H1 (cell line): Measurements from ENCODE around the gene PIK3C2G. TPM values are rescaled to one million over a fixed set of nuclear protein-coding genes. Genes with fewer than 3 reads are reported as not detected.

ENCODE experiments used
- CTCF ChIA-PET: fragments of 300-600 bp; sonication (Branson Sonifier 250); formaldehyde crosslinking; loops from one replicate; lab custom pipeline; 2021; ENCODE audit not compliant: partially characterized antibody; lab: Charles Lee
- POLR2A ChIA-PET: fragments of 300-600 bp; sonication (Branson Sonifier 250); formaldehyde crosslinking; loops from one replicate; lab custom pipeline; 2021; ENCODE audit warnings: inconsistent platforms; ENCODE audit not compliant: partially characterized antibody; lab: Charles Lee
- DNase-seq, 2 experiments: peaks; one replicate each; pipeline versions ENCODE4 v3.0.0 to v3.0.0-alpha.2; 2010 to 2022; ENCODE audit warnings: low spot score in 2 of 2, low read depth in 1 of 2, mixed read lengths in 1 of 2
- FAIRE-seq: peaks from 2 replicates; lab custom pipeline; 2011; peaks lifted over from hg19 to GRCh38; lab: Jason Lieb, UNC
- H2AFZ ChIP-seq: 2 replicates; pipeline ENCODE4 v1.8.1; 2012; ENCODE audit warnings: low read length, inconsistent platforms
- H2AK5ac ChIP-seq: 2 replicates; pipeline ENCODE4 v1.6.1; 2013; ENCODE audit warnings: low read depth, low read length
- H2BK120ac ChIP-seq: replicated peaks from 2 replicates; pipeline ENCODE3; 2013; ENCODE audit warnings: low read depth, low read length, inconsistent platforms
- H2BK12ac ChIP-seq: 2 replicates; pipeline ENCODE4 v1.6.1; 2013; ENCODE audit warnings: low read depth, low read length
- H2BK15ac ChIP-seq: 2 replicates; pipeline ENCODE4 v1.6.1; 2013; ENCODE audit warnings: low read length
- H2BK20ac ChIP-seq: 2 replicates; pipeline ENCODE4 v1.6.1; 2013; ENCODE audit warnings: low read length
- H2BK5ac ChIP-seq: 2 replicates; pipeline ENCODE4 v1.6.1; 2013; ENCODE audit warnings: low read depth, low read length
- H3K14ac ChIP-seq: 2 replicates; pipeline ENCODE4 v1.6.1; 2013; ENCODE audit warnings: inconsistent platforms; ENCODE audit not compliant: insufficient read length
- H3K18ac ChIP-seq: 2 replicates; pipeline ENCODE4 v1.6.1; 2013; ENCODE audit warnings: low read length; ENCODE audit errors: extremely low read depth
- H3K23ac ChIP-seq: 2 replicates; pipeline ENCODE4 v1.6.1; 2013; ENCODE audit warnings: inconsistent platforms; ENCODE audit not compliant: insufficient read length
- H3K23me2 ChIP-seq: 2 replicates; pipeline ENCODE4 v1.6.1; 2013; ENCODE audit warnings: low read depth, low read length
- H3K27ac ChIP-seq: 2 replicates; pipeline ENCODE4 v1.6.1; 2011; ENCODE audit warnings: low read depth, low read length, inconsistent platforms
- H3K27me3 ChIP-seq, 4 experiments: replicated peaks in 1 of 4; 1 replicate in 1 of 4; 2 replicates in 3 of 4; pipeline versions ENCODE4 v1.6.1 to v1.8.1; 2011 to 2013; ENCODE audit warnings: low read length in 3 of 4, mild to moderate bottlenecking in 3 of 4, inconsistent platforms in 2 of 4, mixed read lengths in 2 of 4, moderate library complexity in 1 of 4; ENCODE audit not compliant: control insufficient read depth in 3 of 4, insufficient read depth in 3 of 4; ENCODE audit errors: extremely low read depth in 1 of 4
- H3K36me3 ChIP-seq, 4 experiments: 2 replicates each; pipeline versions ENCODE4 v1.6.1 to v1.8.1; 2011 to 2013; ENCODE audit warnings: mild to moderate bottlenecking in 4 of 4, low read length in 3 of 4, moderate library complexity in 2 of 4, control low read depth in 1 of 4, inconsistent platforms in 1 of 4; ENCODE audit not compliant: insufficient read depth in 4 of 4, control insufficient read depth in 2 of 4
- H3K4ac ChIP-seq: replicated peaks from 2 replicates; pipeline ENCODE3; 2013; ENCODE audit warnings: low read length, low read depth, mixed read lengths, inconsistent platforms; ENCODE audit not compliant: insufficient read length
- H3K4me1 ChIP-seq, 4 experiments: replicated peaks in 1 of 4; 1 replicate in 1 of 4; 2 replicates in 3 of 4; pipeline versions ENCODE4 v1.6.1 to v1.8.1; 2011 to 2013; ENCODE audit warnings: low read length in 3 of 4, inconsistent platforms in 2 of 4, mixed read lengths in 1 of 4; ENCODE audit not compliant: insufficient read depth in 4 of 4, control insufficient read depth in 3 of 4
- H3K4me2 ChIP-seq, 2 experiments: 2 replicates each; pipeline versions ENCODE4 v1.6.1 to v1.8.1; 2011 to 2013; ENCODE audit warnings: low read depth in 2 of 2, low read length in 2 of 2, control low read depth in 1 of 2, inconsistent platforms in 1 of 2, mild to moderate bottlenecking in 1 of 2; ENCODE audit not compliant: insufficient read depth in 1 of 2
- H3K4me3 ChIP-seq, 4 experiments: fragments of 200-600, 300-600 bp in 1 of 4; sonication (generic), shearing (Covaris generic), sonication (Bioruptor Twin) in 1 of 4; 2 replicates each; pipeline versions ENCODE4 v1.5.1 to v1.8.1; 2011 to 2016; ENCODE audit warnings: low read length in 4 of 4, low read depth in 3 of 4, control low read depth in 2 of 4, inconsistent platforms in 2 of 4, mild to moderate bottlenecking in 2 of 4, mixed read lengths in 1 of 4, moderate library complexity in 1 of 4; ENCODE audit not compliant: insufficient read depth in 2 of 4; ENCODE audit errors: extremely low read depth in 1 of 4
- H3K56ac ChIP-seq: replicated peaks from 2 replicates; pipeline ENCODE3; 2013; ENCODE audit warnings: low read depth, mild to moderate bottlenecking, mixed read lengths, low read length, inconsistent platforms; ENCODE audit not compliant: insufficient read length
- H3K79me1 ChIP-seq: 2 replicates; pipeline ENCODE4 v1.6.1; 2013; ENCODE audit warnings: low read depth, low read length, control low read depth
- H3K79me2 ChIP-seq, 2 experiments: 2 replicates each; pipeline versions ENCODE4 v1.6.1 to v1.8.1; 2012 to 2013; ENCODE audit warnings: low read length in 2 of 2, mild to moderate bottlenecking in 2 of 2, inconsistent platforms in 1 of 2; ENCODE audit not compliant: insufficient read depth in 2 of 2, control insufficient read depth in 1 of 2
- H3K9ac ChIP-seq, 4 experiments: replicated peaks in 1 of 4; 1 replicate in 1 of 4; 2 replicates in 3 of 4; pipeline versions ENCODE4 v1.6.1 to v1.8.1; 2011 to 2013; ENCODE audit warnings: low read depth in 3 of 4, low read length in 3 of 4, control low read depth in 2 of 4, mild to moderate bottlenecking in 2 of 4, moderate library complexity in 2 of 4, inconsistent platforms in 1 of 4; ENCODE audit errors: extremely low read depth in 1 of 4
- H3K9me3 ChIP-seq, 2 experiments: 2 replicates each; pipeline versions ENCODE4 v1.6.1 to v1.8.1; 2012 to 2013; ENCODE audit warnings: mild to moderate bottlenecking in 2 of 2, moderate library complexity in 2 of 2, control low read depth in 1 of 2, inconsistent platforms in 1 of 2, low read depth in 1 of 2, low read length in 1 of 2, mixed read lengths in 1 of 2; ENCODE audit not compliant: insufficient read depth in 2 of 2
- H4K20me1 ChIP-seq, 2 experiments: replicated peaks in 1 of 2; 2 replicates each; pipeline versions ENCODE3 to v1.8.1; 2011 to 2013; ENCODE audit warnings: inconsistent platforms in 2 of 2, low read length in 2 of 2, mild to moderate bottlenecking in 1 of 2; ENCODE audit not compliant: insufficient read depth in 2 of 2, control insufficient read depth in 1 of 2
- H4K5ac ChIP-seq: 2 replicates; pipeline ENCODE4 v1.6.1; 2013; ENCODE audit warnings: low read length, low read depth, mixed read lengths, inconsistent platforms; ENCODE audit not compliant: insufficient read length
- H4K8ac ChIP-seq: 2 replicates; pipeline ENCODE4 v1.8.0; 2013; ENCODE audit warnings: mild to moderate bottlenecking, moderate library complexity, low read length, inconsistent platforms; ENCODE audit not compliant: insufficient read depth; ENCODE audit errors: extremely low read depth
- H4K91ac ChIP-seq: replicated peaks from 2 replicates; pipeline ENCODE3; 2013; ENCODE audit warnings: low read length, mixed read lengths, inconsistent platforms; ENCODE audit not compliant: insufficient read length
- BACH1 ChIP-seq: IDR thresholded peaks from 2 replicates; pipeline ENCODE4 v1.6.1; 2012; ENCODE audit warnings: low read length, improper control_type of control experiment
- BRCA1 ChIP-seq: IDR thresholded peaks from 2 replicates; pipeline ENCODE4 v1.6.1; 2012; ENCODE audit warnings: low read depth, low read length, improper control_type of control experiment
- CHD2 ChIP-seq: IDR thresholded peaks from 2 replicates; pipeline ENCODE4 v1.6.1; 2012; ENCODE audit warnings: low read length, improper control_type of control experiment
- EGR1 ChIP-seq: IDR thresholded peaks from 2 replicates; pipeline ENCODE4 v1.6.1; 2011; ENCODE audit warnings: low read depth, low read length, borderline replicate concordance
- EP300 ChIP-seq, 2 experiments: IDR thresholded peaks; 1 replicate in 1 of 2; 2 replicates in 1 of 2; pipeline ENCODE4 v1.6.1; 2011 to 2012; ENCODE audit warnings: low read depth in 2 of 2, low read length in 2 of 2, mild to moderate bottlenecking in 2 of 2, borderline replicate concordance in 1 of 2, inconsistent platforms in 1 of 2, moderate library complexity in 1 of 2
- JUN ChIP-seq: IDR thresholded peaks from 2 replicates; pipeline ENCODE4 v1.6.1; 2011; ENCODE audit warnings: low read depth, mild to moderate bottlenecking, improper control_type of control experiment, low read length
- NANOG ChIP-seq: IDR thresholded peaks from 2 replicates; pipeline ENCODE4 v1.6.1; 2011; ENCODE audit warnings: low read length, low read depth, mild to moderate bottlenecking, inconsistent platforms; ENCODE audit not compliant: insufficient read depth, poor library complexity, severe bottlenecking
- POLR2A ChIP-seq, 2 experiments: IDR thresholded peaks; 1 replicate in 1 of 2; 2 replicates in 1 of 2; pipeline ENCODE4 v1.6.1; 2011; ENCODE audit warnings: low read depth in 2 of 2, low read length in 2 of 2, mild to moderate bottlenecking in 2 of 2; ENCODE audit errors: control extremely low read depth in 1 of 2
- POU5F1 ChIP-seq: IDR thresholded peaks from 2 replicates; pipeline ENCODE4 v1.6.1; 2011; ENCODE audit warnings: low read depth, mild to moderate bottlenecking, low read length, moderate library complexity
- RBBP5 ChIP-seq: IDR thresholded peaks from 2 replicates; pipeline ENCODE4 v1.7.1; 2012; ENCODE audit warnings: low read depth, mild to moderate bottlenecking, inconsistent platforms, low read length, moderate library complexity, borderline replicate concordance
- SAP30 ChIP-seq: fragments of 300-600 bp; sonication (generic); IDR thresholded peaks from 2 replicates; pipeline ENCODE4 v1.7.1; 2012; ENCODE audit warnings: low read length, moderate library complexity, mild to moderate bottlenecking, inconsistent platforms; ENCODE audit not compliant: insufficient read depth, insufficient replicate concordance
- SP1 ChIP-seq: IDR thresholded peaks from 2 replicates; pipeline ENCODE4 v1.6.1; 2011; ENCODE audit warnings: low read depth, low read length
- SUZ12 ChIP-seq: fragments of 200-600 bp; sonication (generic); IDR thresholded peaks from 2 replicates; pipeline ENCODE4 v1.6.1; 2012; ENCODE audit warnings: mild to moderate bottlenecking, inconsistent platforms, low read length, moderate library complexity, mixed read lengths
- polyA plus RNA-seq, 7 experiments: library from polyadenylated mRNA; depleted of rRNA in 3 of 7; stranded (reverse) in 5 of 7; unstranded in 2 of 7; fragments of >200 nt in 5 of 7; fragments of 200-250 nt in 2 of 7; gene quantifications; 1 replicate in 5 of 7; 2 replicates in 1 of 7; 4 replicates in 1 of 7; pipeline versions ENCODE4 v1.2.1 to v1.2.3, GENCODE V29; 2011 to 2013; ENCODE audit warnings: missing spikeins in 2 of 7, mixed read lengths in 2 of 7
- total RNA-seq: library from RNA; stranded (reverse); fragmentation: NEBNext Ultra II Directional; extraction: Animal tissue kit (Norgen Biotek cat#: 25700); gene quantifications from 2 replicates; pipeline ENCODE4 v1.2.1, GENCODE V29; 2021

The PIK3C2G gene
- total and polyA plus RNA-seq, 2 of the 8 experiments (the other 6 are each of a cell fraction or from before 2014, with no cell fraction given): not detected

DNA sequence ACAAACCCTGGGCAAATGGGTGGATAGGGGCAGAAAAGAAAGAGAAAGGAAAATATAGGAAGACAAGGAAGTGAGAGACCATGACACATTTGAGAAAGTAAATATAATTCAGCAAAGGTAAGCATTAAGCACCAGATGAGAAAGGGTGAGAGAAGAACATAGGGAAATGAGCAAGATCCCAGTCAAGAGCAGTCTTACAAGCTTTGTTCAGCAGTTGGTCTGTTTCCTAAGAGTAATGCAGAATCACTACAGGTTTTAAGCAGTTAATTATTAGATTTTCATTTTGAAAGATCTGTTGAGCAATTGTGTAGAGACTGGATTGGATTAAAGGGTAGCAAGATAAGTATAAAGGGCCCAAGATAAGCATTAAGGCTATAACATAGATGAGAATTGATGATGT lies 330.2 kb downstream of the PIK3C2G start:
- no peak for FAIRE-seq
- Histone ChIP-seq H3K4ac (no peak overlapping the region), H3K23me2 (no peaks in the 10 kb centered on the region), H3K27me3 (no peaks in the 10 kb centered on the region), H3K18ac (no peak overlapping the region), H3K56ac (no peak overlapping the region), H3K4me3 (no peak overlapping the region), H2BK120ac (no peak overlapping the region), H3K36me3 (no peaks in the 10 kb centered on the region), H2AK5ac (no peak overlapping the region), H2BK12ac (no peak overlapping the region), H3K9me3 (no peaks in the 10 kb centered on the region; a peak in 1 of 4 replicates), H4K8ac (no peak overlapping the region), H3K14ac (no peak overlapping the region), H3K27ac (no peak overlapping the region), H2AFZ (no peak overlapping the region), H2BK20ac (no peak overlapping the region), H2BK5ac (no peak overlapping the region), H3K9ac (no peak overlapping the region), H3K4me2 (no peak overlapping the region), H4K5ac (no peak overlapping the region), H2BK15ac (no peak overlapping the region), H3K79me1 (no peaks in the 10 kb centered on the region), H3K79me2 (no peaks in the 10 kb centered on the region), H3K23ac (no peak overlapping the region), H4K20me1 (no peaks in the 10 kb centered on the region), H3K4me1 (no peaks in the 10 kb centered on the region; a peak in 1 of 7 replicates), H4K91ac (no peak overlapping the region)
- CTCF ChIA-PET: no interaction called here
- no peak for TF ChIP-seq BRCA1
- no peak for TF ChIP-seq SAP30
- TF ChIP-seq EGR1: no peak
- no peak for TF ChIP-seq JUN
- no peak for TF ChIP-seq POLR2A (IDR thresholded peaks at IDR 0.05; ENCODE audit: control extremely low read depth in 1 of 2, low read depth in 2 of 2, low read length in 2 of 2)
- TF ChIP-seq NANOG: no peak
- no peak for TF ChIP-seq CHD2
- no peak for TF ChIP-seq POU5F1
- no peak for TF ChIP-seq EP300 (IDR thresholded peaks at IDR 0.05; ENCODE audit: borderline replicate concordance in 1 of 2, low read depth in 2 of 2, low read length in 2 of 2)
- TF ChIP-seq SP1: no peak
- no peak for TF ChIP-seq SUZ12
- no peak for TF ChIP-seq RBBP5
- TF ChIP-seq BACH1: no peak
- POLR2A ChIA-PET: no interaction called here
- no peak for DNase-seq
